GM18867 (cell line): ENCODE data around the gene FAF1.

Experiments used
- ATAC-seq: cut with Tn5 transposase; IDR thresholded peaks from one replicate; pipeline ENCODE4 v1.9.1; 2021; ENCODE audit warnings: mild to moderate bottlenecking, moderate library complexity; ENCODE audit not compliant: unreplicated experiment

Gene FAF1

DNA sequence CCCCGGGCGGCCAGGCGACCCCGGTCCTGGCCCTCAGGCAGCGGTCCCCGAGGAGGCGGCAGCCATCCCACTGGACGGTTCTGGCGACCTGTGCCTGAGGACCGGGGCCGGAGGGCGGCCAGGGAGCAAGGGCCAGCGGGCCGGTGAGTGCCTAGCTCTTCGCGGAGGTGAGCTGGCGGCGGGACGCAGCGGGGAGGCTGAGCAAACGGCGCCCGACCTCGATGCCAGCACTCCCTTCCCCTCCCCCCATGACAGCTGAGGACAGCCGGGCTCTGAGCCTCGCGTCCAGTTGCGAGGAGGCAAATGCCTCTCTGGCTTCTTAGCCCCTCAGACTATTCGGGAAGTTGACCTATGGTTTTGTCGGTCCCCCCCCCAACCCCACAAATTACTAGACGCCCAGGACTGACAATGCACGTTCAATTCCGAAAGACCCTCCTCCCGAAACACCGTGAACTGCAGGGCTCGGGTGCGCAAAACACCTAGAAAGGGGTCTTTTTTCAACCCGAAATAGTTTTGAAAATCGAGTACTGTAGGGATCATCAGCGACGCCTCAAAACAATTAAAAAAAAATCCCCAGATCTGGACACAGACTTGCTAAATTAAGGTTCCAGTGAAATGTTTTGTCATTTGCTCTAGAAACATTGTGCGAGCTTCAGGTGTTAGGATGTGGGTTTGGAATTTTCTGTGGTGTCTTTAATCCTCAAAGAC, 18.2 kb upstream of the FAF1 start:
- peak; percentile 44 for ATAC-seq

- ATAC-seq = peak; percentile 55
Observed at GRCh38 chr1:50977575-50978143, 17.6 kb upstream of the FAF1 start.

DNA sequence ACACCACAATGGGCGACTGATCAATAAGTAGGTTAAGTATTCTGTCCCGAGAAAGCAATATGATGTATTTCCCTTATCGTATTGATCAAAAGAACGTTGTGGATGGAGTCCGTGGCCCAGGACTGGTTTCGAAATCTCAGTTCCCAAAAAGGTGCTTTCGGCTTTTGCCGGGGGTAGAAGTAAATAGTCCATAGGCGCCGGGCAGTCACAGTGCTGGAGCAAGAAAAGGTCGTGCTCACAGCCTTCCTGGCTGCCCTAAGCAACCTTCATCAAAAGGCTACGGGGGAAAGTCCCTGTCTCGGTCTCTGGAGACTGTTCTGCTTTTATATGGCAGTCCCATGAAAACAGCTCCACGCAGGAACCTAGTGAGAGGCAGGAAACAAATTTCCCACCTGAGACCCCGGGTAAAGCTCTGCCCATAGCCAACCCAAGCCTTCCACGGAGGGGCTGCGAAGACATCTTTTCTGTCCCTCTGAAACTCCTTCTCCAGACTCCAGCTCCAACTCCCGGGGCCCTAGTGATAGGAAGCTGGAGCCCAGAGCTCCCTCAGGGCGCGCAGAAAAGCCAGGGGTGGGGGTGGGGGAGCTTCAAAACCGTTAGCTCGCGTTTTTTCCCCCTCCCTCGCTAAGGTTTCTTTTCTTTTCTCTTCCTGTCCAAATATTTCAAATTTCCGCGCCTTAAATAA, 17.0 kb upstream of the FAF1 start:
- peak; percentile 50 for ATAC-seq

GRCh38 chr1:50976111-50976889, 16.2 kb upstream of the FAF1 start:
- peak; percentile 7 for ATAC-seq

- ATAC-seq = no peak
Observed at GRCh38 chr1:50975436-50975835, 15.4 kb upstream of the FAF1 start.

- no peak for ATAC-seq
Observed at GRCh38 chr1:50974618-50974935, 14.5 kb upstream of the FAF1 start.

GRCh38 chr1:50973875-50974617, 14.0 kb upstream of the FAF1 start:
- no peak for ATAC-seq

DNA sequence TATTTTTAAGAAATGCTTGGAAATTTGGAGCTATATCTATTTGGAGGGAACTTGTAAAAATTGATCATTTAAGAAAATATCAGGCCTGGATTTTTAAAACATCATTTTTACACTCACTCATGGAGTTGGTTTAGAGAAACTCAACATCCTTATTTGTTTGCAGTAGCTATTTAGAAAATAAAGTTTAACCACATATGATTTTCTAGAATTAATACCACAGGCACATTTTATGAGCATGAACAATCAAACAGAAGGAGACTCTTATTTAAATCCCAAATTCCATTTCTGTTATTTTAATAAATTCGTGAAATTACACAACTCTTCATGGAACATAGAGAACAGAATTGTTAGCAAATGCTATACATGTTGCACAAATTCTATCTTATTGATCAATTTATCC, 13.2 kb upstream of the FAF1 start:
- no peak for ATAC-seq

DNA sequence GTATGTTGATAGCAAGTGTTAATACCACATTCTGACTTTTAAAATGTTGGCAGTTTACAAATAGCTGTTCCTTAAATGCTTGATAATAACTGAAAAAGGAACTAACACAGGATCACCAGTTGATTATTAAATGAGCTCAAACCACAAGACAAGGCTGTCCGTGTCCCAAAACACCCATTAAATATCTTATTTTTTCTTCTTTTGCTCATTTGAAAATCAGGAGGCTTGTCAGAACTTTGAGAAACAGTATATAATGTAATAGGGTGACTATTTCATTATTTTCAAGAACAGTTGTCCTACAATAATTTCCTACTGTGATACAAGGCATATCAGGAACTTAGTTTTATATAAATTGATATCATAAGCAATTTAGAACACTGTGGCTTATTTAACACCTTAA, 12.7 kb upstream of the FAF1 start:
- ATAC-seq = no peak

DNA sequence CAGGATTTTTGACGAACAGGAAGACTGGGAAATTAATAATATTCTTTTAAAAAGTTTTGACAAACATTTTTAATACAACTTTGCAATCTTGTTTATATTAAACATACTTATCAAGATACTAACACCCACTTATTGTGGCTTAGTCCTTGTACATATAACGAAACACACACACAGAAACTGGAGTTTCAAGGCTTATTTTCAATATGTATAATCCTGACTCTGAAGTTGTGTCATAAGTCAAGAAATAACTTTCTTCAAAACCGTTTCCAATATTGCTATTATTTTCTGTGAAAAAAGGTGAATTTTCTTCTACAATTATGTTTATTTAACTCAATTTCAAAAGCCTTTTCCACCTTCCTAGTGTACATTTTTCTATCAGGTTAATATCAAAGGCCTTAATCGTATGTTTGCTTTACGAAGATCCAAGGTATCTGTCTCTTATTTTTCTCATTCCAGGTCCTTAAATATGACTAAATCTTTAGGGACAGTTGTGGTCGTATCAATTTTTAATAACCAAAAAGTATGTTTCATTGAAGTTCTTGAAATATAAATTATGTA, 11.8 kb upstream of the FAF1 start:
- ATAC-seq = no peak

DNA sequence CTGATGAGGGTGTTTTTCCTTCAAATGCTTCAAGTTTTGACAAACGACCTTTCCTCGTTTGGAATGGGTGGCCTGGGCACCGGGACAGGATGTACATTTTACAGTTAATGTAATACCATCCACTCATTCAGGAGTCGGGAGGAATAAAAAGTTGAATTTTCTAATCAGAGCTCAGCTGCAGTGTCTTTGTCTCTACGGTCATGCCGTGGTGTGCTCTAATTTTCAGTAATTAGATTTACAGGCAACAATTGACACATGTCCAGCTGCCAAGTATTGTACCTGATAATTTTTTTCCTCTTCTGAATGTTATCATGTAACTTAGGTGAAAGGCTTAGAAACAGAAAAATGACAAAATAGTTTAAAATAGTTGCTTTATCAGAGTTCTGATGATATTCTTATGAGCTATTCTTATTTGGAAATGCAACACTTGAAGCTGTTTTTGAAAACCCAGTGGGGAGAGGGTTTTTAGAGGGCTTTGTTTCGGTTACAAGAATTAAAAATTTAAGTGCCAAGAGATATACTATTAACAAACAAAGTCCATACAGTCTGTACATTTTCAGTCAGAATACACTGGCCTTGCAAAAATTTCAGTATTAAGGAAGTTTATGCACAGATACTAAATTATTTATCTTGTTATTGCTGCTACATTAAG, 11.0 kb upstream of the FAF1 start:
- ATAC-seq = no peak

DNA sequence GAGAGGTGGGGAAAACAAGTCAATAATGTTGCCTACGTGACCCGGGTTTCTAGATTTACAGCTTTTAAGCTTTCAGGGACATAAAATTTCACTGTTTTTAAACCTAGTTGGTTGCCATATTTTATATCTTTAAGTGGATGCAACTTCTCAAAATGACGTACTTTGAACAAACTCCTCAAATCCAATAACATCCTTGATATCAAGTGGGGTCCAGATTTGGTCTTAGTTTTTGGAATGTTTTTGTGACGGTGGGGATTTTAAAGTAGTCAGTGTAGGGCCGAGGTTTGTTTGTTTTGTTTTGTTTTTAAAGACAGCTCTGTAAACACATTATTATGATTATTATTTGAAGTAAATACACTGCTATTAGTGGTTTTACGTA, 10.4 kb upstream of the FAF1 start:
- no peak for ATAC-seq

GRCh38 chr1:50969611-50970508, 9.8 kb upstream of the FAF1 start, which contains the start of gene CDKN2C:
Gene CDKN2C (plus strand): TSS chr1:50970245. CDS start chr1:50970369, 124 bp downstream.
- ATAC-seq = peak; percentile 26

GRCh38 chr1:50968821-50969610, 8.9 kb upstream of the FAF1 start:
- ATAC-seq = peak; percentile 26

DNA sequence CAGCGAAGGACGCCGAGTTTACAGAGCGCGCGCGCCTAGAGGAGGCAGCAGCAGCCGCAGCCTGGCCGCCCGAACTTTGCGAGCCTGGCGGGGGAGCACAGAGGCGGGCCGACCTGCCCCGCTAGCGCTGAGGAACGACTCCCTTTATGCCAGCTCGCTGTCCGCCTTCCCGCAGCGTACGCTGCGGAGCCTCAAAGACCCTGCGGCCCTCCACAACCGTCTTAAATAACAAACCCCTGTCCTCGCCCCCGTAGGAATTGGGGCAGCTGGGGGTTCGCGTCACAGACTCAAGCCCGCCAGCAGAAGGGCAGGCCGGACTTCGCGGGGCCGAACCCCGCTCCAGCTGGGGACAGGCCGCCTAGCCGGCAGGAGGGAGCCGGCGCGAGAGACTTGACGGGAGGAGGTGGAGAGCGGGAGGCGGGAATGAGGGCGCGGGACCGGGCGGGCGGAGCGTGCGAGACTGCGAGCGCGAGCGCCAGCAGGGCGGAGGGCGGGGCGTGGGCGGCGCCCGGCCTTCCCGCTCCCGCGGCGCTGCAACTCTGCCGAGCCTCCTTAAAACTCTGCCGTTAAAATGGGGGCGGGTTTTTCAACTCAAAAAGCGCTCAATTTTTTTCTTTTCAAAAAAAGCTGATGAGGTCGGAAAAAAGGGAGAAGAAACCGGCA, 8.2 kb upstream of the FAF1 start:
- peak; percentile 65 for ATAC-seq

DNA sequence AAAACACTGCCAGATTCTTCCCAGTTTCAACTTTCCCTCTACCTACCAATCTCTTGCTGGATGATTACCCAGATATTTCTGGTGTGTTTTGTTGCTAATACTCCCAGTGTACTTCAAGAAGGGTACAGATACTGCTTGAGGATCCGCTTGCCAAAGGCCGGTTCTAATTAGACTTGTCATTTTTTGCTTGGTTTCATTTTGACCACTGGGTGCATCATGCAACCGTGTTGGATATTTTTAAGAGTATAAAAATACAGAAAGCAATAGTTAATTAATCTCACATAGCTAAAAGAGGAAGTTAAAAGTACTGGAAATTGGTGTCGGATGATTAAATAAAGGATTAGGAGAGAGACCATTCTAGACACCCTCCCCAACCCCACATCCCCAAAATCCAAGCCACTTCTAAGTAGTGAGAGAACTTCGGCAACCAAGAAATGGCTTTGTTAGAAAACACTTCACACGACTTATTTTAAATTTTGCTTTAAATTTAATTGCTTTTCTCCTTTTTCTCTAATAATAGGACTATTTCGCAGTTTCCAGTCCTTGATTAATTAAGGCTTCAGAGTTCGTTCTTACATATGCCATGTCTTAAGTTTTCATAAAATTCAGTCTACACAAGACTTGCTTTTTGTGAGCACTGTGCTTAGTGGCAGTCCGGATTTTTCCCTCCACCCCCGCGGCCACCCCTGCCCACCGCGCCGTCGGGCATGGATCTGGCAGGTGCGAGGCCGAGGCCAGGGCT, 7.5 kb upstream of the FAF1 start:
- no peak for ATAC-seq

DNA sequence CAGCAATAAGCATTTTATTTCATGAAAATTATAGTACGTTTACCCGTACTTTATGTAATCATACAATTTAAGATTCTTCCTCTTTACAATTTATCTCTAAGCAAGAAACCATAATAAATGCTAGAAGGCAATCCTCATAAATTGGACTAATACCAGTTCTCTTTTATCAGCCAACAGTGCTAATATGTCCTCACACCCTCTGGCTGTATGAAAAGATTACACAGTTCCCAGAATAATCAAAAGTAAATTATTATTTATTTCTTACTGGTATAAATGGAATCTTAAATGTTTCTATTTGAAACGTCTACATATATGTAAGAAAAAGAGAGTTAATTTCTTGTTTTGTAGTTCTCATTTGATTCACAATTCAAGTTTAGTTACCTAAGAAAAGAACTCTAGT, 6.9 kb upstream of the FAF1 start:
- no peak for ATAC-seq
